Psoas muscle (tissue), 8 donors: Measurements from ENCODE around the gene TMEM171. TPM values are rescaled to one million over a fixed set of nuclear protein-coding genes. Genes with fewer than 3 reads are reported as not detected.

Experiments used
- ATAC-seq, 4 donors: fragments of 200-7000 bp; cut with Tn5 transposase; one replicate each; pipeline ENCODE4 v1.9.1; 2020; ENCODE audit warnings: moderate library complexity in 3 of 4, mild to moderate bottlenecking in 2 of 4
- DNase-seq, 2 donors: peaks; one replicate each; pipeline ENCODE4 v3.0.0-alpha.2; 2020
- H3K27ac ChIP-seq: fragments of 200-600 bp; one replicate; pipeline ENCODE4 v1.8.0; 2022
- H3K27me3 ChIP-seq, 3 donors: fragments of 200-600 bp in 1 of 3; one replicate each; pipeline versions ENCODE4 v1.6.1 to v1.8.0; 2013 to 2022; ENCODE audit warnings: low read length in 2 of 3, mild to moderate bottlenecking in 2 of 3, moderate library complexity in 1 of 3; ENCODE audit not compliant: insufficient read depth in 3 of 3
- H3K36me3 ChIP-seq, 2 donors: fragments of 200-600 bp in 1 of 2; one replicate each; pipeline versions ENCODE4 v1.6.1 to v1.8.0; 2013 to 2022; ENCODE audit warnings: low read depth in 1 of 2, mild to moderate bottlenecking in 1 of 2, moderate library complexity in 1 of 2; ENCODE audit not compliant: insufficient read depth in 1 of 2
- H3K4me1 ChIP-seq: fragments of 200-600 bp; one replicate; pipeline ENCODE4 v1.8.0; 2022
- H3K4me3 ChIP-seq: fragments of 200-600 bp; one replicate; pipeline ENCODE4 v1.8.0; 2022; ENCODE audit warnings: mild to moderate bottlenecking
- H3K9me3 ChIP-seq: fragments of 200-600 bp; one replicate; pipeline ENCODE4 v1.8.0; 2022
- WGBS, 3 donors: extraction: QIAGEN DNeasy Blood & Tissue Kit; methylation state at CpG; one replicate each; pipeline versions ENCODE4 v1.1.6 to v1.1.7; 2013; 5-methylcytosine and 5-hydroxymethylcytosine counted together
- intact Hi-C, 2 donors: fragments of 100-400 bp; cut with DNase I; formaldehyde crosslinking; loops; one replicate each; pipeline versions ENCODE4 v1.11.0 to v1.14.2; 2022
- polyA plus RNA-seq, 3 donors: library from polyadenylated mRNA; stranded (reverse); fragments of 200-250 nt; gene quantifications; one replicate each; pipeline ENCODE4 v1.2.3, GENCODE V29; 2013
- total RNA-seq, 4 donors: library from RNA; stranded (reverse); fragmentation: NEBNext Ultra II Directional in 2 of 4; extraction: Animal tissue kit (Norgen Biotek cat#: 25700) in 2 of 4; gene quantifications; one replicate each; pipeline versions ENCODE4 v1.2.1 to v1.2.4, GENCODE V29; 2021 to 2023
- TF ChIP-seq, protein P1 (sequence below): fragments of 200-600 bp; IDR thresholded peaks from one replicate; pipeline ENCODE4 v1.8.0; 2022; ENCODE audit warnings: antibody characterized with exemption
- donor health status: healthy with polysubstance abuse.
- donor health status: DM: no; HTN: no; CAD: no; lungs with moderate emphysema.
- donor health status: Bipolar disorder and iron deficiency.
- donor health status: healthy.
- donor health status: DM: yes; HTN: yes; CAD: no.
- donor health status: DM: no; HTN: no; CAD: no.
- donor health status: DM: no; HTN: no; CAD: no.
- donor health status: DM: yes; HTN: yes; CAD: no.

Gene TMEM171
- total and polyA plus RNA-seq, 7 donors, result 0.25 to 1.1 (median 0.48) TPM

GRCh38 chr5:73103870-73104299 lies 16.5 kb upstream of the TMEM171 start:
- H3K27me3 ChIP-seq, result no peaks in the 10 kb centered on the region
- DNase-seq (no peak), ATAC-seq (no peak)
- no peaks in the 10 kb centered on the region for H3K9me3 ChIP-seq
- H3K27ac ChIP-seq, result no peak overlapping the region
- intact Hi-C loops, result no loop called here
- WGBS, 3 donors, result 64 to 68% (median 64%) methylated on average over 4 of the region's 4 CpGs
- H3K4me3 ChIP-seq, result no peak overlapping the region
- no peaks in the 10 kb centered on the region for H3K4me1 ChIP-seq
- H3K36me3 ChIP-seq, result no peaks in the 10 kb centered on the region
- TF ChIP-seq, protein P1, sequence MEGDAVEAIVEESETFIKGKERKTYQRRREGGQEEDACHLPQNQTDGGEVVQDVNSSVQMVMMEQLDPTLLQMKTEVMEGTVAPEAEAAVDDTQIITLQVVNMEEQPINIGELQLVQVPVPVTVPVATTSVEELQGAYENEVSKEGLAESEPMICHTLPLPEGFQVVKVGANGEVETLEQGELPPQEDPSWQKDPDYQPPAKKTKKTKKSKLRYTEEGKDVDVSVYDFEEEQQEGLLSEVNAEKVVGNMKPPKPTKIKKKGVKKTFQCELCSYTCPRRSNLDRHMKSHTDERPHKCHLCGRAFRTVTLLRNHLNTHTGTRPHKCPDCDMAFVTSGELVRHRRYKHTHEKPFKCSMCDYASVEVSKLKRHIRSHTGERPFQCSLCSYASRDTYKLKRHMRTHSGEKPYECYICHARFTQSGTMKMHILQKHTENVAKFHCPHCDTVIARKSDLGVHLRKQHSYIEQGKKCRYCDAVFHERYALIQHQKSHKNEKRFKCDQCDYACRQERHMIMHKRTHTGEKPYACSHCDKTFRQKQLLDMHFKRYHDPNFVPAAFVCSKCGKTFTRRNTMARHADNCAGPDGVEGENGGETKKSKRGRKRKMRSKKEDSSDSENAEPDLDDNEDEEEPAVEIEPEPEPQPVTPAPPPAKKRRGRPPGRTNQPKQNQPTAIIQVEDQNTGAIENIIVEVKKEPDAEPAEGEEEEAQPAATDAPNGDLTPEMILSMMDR, result no peak

GRCh38 chr5:73104326-73104725 lies 16.0 kb upstream of the TMEM171 start:
- H3K9me3 ChIP-seq, result no peaks in the 10 kb centered on the region
- H3K27ac ChIP-seq, result no peak overlapping the region
- H3K4me1 ChIP-seq, result no peaks in the 10 kb centered on the region
- no peaks in the 10 kb centered on the region for H3K27me3 ChIP-seq
- DNase-seq (no peak), ATAC-seq (no peak)
- WGBS, 3 donors, result 73 to 78% (median 76%) methylated on average over 1 of the region's 1 CpG
- H3K4me3 ChIP-seq, result no peak overlapping the region
- no peaks in the 10 kb centered on the region for H3K36me3 ChIP-seq
- intact Hi-C loops, result no loop called here
- TF ChIP-seq, protein P1, result no peak

GRCh38 chr5:73106335-73106734 lies 14.0 kb upstream of the TMEM171 start:
- H3K9me3 ChIP-seq, result no peaks in the 10 kb centered on the region
- intact Hi-C loops, result no loop called here
- no peak for ATAC-seq
- H3K4me3 ChIP-seq, result no peak overlapping the region
- H3K4me1 ChIP-seq, result no peaks in the 10 kb centered on the region
- TF ChIP-seq, protein P1, result no peak
- no peaks in the 10 kb centered on the region for H3K36me3 ChIP-seq
- no peak overlapping the region for H3K27ac ChIP-seq
- DNase-seq, result no peak
- no peaks in the 10 kb centered on the region for H3K27me3 ChIP-seq

- no peaks in the 10 kb centered on the region for H3K4me1 ChIP-seq
- intact Hi-C loops, result no loop called here
- H3K36me3 ChIP-seq, result peaks cover 0 to 3% of the 10 kb centered on the region in 2 donors
- 70 to 80% (median 77%) methylated on average over 1 of the region's 1 CpG for WGBS, 3 donors
- no peak overlapping the region for H3K27ac ChIP-seq
- no peaks in the 10 kb centered on the region for H3K27me3 ChIP-seq
- ATAC-seq (no peak), DNase-seq (no peak)
- TF ChIP-seq, protein P1, result no peak
- H3K4me3 ChIP-seq, result no peak overlapping the region
- H3K9me3 ChIP-seq, result no peaks in the 10 kb centered on the region
These were observed 10.2 kb upstream of the TMEM171 start for GRCh38 chr5:73110190-73110589.

- DNase-seq, result no peak
- H3K4me3 ChIP-seq, result no peak overlapping the region
- peaks cover 0 to 3% of the 10 kb centered on the region in 2 donors for H3K36me3 ChIP-seq
- H3K4me1 ChIP-seq, result no peaks in the 10 kb centered on the region
- H3K9me3 ChIP-seq, result no peaks in the 10 kb centered on the region
- TF ChIP-seq, protein P1, result no peak
- H3K27me3 ChIP-seq, result no peaks in the 10 kb centered on the region
- 88 to 92% (median 91%) methylated on average over 1 of the region's 1 CpG for WGBS, 3 donors
- ATAC-seq, result no peak
- H3K27ac ChIP-seq, result no peak overlapping the region
- intact Hi-C loops, result no loop called here
These were observed 8.8 kb upstream of the TMEM171 start for GRCh38 chr5:73111536-73111935.
